HL-60 (cell line): Measurements from ENCODE around the gene TAPBP.

Experiments used
- CTCF ChIP-seq: IDR thresholded peaks from one replicate; pipeline ENCODE4 v1.5.1; 2011; ENCODE audit warnings: low read length, control low read depth, inconsistent platforms; ENCODE audit not compliant: insufficient read depth
- GABPA ChIP-seq: IDR thresholded peaks from 2 replicates; pipeline ENCODE4 v1.6.1; 2012; ENCODE audit warnings: low read depth
- SPI1 ChIP-seq: IDR thresholded peaks from 2 replicates; pipeline ENCODE4 v1.6.1; 2012; ENCODE audit warnings: low read depth, mild to moderate bottlenecking, borderline replicate concordance

- TF ChIP-seq CTCF = no peak
- TF ChIP-seq GABPA = no peak
- TF ChIP-seq SPI1 = no peak
These were observed 17.0 kb downstream of the TAPBP start for GRCh38 chr6:33296797-33297405.
